Stimulated activated naive CD4-positive, alpha-beta T cell (primary cell): ENCODE measurements around the gene ELAPOR1.
"Not testable (repeated sequence)": the region's sequence is repeated elsewhere in the genome, so short reads cannot be mapped to it uniquely, and the experiment has no call there.

Source experiments
- DNase-seq, 6 experiments: peaks; one replicate each; lab custom pipeline; 2025; lab: John Stamatoyannopoulos, UW

ELAPOR1 gene

DNA sequence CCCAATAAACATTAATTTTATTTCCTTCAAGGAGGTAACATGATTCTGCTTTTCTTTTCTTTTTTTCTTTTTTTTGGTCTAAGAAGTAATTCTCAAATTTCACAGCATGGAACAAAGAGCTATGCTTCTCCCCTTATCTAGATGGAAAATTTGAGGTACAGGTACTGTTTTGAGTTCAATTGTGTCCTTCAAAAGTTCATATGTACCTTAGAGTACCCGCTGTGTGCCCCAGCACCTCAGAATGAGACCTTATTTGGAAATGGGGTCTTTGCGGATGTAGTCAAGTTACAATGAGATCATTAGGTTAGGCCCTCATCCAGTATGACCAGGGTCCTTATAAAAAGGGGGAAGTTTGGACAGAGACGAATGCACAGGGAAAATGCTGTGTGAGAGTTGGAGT lies 22.0 kb downstream of the ELAPOR1 start:
- no peak for DNase-seq

DNA sequence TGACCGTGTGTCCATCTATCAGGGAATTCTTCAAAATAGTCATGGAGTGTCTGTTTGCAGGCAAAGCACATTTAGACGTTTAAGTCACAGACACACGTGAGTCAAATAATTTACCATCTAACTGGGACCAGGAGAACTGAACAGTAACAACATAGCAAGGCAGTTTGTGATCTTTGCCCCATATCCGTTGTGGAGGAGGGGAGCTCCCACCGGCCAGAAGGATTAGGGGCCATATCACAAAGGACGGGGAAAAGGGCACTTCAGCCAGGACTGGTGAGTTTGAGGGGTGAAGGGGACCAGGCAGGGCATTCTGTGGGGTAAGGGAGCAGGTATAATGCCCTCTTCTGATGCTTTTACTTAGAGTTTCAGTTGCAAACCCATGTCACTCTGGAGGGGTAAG lies 22.9 kb downstream of the ELAPOR1 start:
- no peak for DNase-seq

DNA sequence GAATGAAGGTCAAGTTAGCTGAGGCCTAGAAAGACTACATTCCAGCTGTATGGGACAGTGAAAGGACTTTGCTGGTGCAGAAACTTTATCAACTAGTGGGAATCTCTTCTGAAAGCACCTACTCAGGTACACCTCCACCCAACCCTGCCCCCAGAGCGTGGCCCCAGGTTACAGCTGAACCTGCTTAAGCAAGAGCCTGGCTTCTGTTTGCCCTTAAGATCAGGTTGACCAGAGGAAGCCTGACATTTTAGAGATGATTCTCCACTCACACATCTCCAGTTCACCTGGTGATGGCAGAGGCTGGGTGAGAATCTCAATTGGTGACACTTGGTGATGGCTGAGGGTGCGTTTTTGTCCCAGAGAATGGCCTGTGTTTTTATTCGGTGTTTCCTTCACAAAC lies 24.0 kb downstream of the ELAPOR1 start:
- DNase-seq: no peak

DNA sequence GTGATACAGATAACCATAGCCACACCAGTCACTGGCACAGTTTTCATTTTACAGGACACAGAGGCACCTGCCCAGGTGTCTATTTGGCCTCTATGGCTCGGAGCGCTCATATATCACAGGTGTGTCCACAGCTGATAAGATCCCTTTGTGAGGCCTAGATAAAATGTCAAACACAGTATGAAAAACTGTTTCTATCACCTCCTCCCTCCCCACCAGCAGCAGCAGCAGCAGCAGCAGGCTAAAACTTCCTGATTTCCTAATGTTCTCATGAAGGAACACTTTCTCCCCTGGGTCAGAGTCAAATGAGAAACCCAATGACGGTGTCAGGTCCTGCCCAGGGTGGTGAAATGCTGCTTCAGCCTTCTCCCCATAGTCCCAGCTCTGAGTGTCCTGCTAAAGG lies 24.4 kb downstream of the ELAPOR1 start:
- no peak for DNase-seq

DNA sequence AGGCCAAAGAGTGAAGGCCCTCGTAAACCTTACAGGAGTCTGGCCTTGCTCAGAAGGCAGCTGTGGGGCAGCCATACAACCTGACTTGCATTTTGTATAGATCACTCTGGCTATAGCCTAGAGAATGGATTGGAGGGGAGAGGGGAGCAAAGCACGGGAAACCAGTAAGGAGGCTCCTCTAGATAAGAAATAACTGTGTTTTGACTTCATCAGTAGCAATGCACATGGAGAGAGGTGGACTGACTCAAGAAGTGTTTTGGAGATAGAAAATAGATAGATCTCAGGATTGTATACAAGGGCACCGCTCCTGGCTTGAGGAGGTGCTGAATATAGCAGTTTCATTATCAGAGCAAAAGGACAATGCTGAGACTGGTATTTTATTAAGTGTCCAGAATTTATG lies 26.5 kb downstream of the ELAPOR1 start:
- DNase-seq: no peak

DNA sequence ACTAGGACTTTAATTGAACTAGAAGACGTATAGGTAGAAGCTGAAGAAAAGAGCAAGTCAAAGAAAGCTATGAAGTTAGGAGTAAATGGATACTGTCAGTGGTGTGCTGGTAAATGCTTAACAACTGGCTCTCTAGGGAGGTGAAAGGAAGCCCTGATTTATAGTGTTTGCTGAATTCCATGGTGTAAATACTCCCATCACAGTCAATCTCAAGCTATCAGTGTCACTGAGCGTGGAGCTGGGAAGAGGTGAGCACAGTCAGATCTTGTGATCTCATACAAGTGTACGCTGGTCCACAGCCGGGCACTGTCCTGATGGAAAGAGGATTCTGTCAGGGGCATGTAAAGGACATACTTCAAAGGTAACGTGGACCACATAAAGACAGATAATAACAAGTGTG lies 28.3 kb downstream of the ELAPOR1 start:
- no peak for DNase-seq

DNA sequence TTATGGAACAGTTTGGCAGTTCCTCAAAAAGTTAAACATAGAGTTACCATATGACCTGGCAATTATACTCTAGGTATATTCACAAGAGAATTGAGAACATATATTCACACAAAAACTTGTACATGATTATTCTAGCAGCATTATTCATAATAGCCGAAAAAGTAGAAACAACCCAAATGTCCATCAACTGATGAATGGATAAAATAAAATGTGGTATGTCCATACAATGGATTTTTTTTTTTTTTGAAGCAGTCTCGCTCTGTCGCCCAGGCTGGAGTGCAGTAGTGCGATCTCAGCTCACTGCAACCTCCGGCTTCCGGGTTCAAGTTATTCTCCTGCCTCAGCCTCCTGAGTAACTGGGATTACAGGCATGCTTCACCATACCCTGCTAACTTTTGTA lies 28.8 kb downstream of the ELAPOR1 start:
- not testable (repeated sequence) for DNase-seq

DNA sequence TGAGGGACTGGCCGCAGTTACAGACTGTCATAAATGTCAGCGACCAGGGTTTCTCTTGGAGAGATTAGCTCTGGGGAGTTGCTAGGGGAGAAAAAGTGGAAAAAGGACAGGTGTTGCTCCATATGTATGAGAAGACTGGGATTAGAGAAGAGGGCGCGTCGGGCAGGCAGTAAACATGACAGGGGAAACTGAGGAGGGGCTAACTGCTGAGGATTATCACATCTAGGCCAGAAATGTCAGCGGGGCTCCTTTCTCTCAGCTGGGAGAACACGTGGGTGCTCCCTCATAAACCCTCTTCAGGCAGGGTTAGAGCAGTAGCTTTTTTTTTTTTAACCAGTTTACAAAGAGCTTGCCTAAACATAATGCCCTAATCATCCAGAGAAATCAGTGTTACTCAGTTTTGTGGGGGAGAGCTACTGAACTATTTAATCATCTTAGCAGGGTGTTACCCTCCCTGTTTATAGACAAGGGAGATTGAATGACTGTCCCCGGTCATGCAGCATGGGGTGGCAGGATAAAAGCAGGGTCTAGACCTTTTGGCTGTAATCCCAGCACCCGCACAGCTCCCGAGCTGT lies 35.2 kb downstream of the ELAPOR1 start:
- no peak for DNase-seq

DNA sequence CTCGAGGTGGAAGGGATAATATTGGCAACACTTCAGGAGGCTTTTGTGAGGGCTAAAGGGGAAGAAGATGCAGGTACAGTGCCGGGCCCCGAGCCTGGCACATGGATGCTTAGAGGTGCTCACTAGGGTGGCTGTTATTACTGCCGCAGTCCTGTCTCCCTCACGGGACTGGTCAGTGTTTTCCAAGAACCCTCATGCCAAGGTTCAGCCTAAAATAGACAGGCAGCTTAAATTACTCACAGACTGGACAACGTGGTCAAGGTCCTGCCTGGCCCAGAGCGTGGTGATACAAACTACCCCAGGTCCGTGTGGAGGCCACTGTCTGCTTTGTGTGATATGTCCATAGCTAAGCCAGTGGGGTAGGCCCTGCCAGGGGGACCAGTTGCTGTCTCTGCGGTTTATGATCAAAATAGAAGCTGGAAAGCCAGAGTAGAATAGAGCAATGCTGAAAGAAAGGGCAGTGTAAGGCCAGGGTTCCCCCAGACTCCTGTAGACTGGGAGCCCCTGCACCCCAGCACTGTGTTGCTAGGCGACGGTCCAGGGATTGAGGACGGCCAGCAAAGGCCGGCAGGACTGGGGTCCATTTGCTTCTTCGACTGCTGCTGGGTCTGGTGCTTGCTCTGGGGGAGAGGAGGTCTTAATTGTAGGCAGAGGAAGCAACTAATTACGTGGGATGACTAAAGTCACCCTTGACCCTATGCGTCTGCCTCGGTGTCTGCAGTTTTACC lies 36.1 kb downstream of the ELAPOR1 start:
- DNase-seq: no peak

DNA sequence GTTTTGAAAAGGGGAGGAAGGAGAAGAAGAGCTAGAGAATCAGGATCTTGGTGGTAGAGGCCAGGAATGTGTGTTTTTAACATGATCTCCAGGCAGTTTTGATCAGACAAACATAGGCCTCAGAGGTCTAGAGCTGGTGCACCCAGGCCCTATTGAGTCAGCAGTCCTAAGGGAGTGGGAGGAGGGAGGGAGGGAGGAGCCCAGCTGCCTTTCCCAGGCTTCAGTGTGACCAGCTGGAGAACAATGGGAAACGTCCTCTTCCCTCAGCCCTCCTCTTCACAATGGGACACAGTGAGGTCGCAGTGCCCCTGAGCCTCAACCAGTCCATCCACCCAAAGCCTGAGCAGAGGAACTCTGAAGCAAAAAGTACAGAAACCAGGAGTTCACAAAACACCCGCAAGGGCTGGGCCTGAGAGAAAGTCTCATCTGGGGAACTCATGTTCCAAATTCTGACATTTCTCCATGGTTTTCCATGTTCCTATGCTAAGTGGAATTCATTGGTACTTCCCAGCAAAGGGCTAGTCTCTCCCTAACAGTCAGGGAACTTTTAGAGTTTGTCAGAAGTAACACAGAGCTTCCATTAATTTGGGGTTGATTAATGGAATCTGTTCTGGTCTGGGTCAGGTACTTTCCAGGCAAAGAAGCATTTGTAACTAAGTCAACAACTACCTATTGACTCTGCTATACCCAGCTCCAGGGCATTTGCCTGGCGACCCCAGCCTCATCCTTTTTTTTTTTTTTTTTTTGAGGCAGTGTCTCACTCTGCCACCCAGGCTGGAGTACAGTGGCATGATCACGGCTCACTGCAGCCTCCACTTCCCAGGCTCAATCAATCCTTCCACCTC lies 37.5 kb downstream of the ELAPOR1 start:
- no peak for DNase-seq

DNA sequence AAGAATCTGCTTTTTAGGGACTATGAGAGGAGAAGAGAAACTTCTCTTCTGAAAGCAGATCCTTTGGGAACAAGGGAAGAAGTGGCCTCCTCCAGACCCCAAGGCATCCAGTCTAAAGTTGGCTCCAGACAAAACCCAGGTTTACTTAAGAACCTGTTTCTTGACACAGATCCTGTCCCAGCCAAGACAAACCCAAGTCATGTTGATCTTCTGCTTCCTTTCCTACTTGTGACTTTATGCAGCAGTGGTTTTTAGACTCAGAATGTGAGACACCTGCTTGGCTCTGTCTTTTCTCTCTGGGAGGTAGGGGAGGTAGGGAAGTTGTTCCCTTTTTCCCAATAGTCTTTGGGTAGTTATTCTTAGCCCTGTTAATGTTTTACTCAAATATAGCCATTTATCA lies 38.3 kb downstream of the ELAPOR1 start:
- no peak for DNase-seq

DNA sequence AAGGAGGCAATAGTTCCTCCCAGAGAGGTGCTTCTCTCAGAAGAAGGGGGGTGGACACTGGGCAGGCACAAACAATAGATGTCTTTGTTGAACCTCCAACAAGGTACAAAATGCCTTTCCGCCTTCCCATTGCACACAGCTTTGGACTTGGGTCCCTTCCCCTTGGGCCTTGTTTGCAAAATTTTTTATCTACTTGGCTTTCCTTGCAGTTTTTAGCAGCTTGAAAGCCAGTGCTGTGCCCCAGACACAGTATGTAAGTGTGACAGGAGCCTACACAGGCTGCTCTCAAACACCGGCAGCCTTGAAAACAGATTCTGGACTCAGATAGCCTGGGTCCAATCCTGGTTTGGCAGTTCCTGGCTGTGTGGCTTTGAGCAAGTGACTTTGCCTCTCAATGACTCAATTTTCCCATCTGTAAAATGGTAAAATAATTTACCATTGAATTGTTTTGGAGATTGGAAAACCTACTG lies 43.0 kb downstream of the ELAPOR1 start:
- no peak for DNase-seq

DNA sequence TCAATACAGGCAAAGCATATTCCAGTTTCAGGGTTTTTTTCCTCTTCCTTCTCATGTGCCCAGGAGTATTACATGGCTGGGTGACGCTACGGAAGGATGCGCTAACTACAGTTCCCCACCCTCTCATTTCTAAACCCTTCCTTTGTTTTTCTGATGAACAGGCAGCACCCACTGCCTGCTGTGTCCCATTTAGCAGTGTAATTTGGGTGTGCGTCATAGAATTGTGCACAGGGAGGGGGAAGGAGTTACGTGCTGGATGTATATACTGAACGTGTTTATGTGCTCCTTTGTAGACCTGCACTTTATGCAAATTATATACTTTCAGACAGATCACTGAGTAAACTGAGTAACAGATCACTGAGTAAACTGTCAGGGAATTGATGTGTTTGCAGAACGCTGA lies 44.5 kb downstream of the ELAPOR1 start:
- no peak for DNase-seq

DNA sequence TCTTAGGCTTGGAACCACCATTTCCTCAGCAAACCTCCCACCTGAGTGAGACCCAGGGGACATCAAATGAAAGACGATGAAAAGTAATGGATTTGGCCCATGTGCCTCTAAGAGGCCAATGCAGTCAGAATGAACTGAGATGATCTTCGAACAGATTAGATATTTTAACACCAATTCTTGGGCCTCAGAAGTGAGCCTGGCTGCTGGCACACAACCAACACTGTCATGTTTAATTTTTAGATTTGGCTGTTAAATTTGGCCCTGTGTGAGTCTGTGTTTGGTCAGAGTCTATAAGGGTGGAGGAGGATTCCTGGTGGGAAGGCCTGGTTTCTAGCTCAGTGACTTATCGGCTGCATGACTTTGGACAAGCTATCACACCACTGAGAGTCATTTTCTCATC lies 45.4 kb downstream of the ELAPOR1 start:
- DNase-seq: no peak

DNA sequence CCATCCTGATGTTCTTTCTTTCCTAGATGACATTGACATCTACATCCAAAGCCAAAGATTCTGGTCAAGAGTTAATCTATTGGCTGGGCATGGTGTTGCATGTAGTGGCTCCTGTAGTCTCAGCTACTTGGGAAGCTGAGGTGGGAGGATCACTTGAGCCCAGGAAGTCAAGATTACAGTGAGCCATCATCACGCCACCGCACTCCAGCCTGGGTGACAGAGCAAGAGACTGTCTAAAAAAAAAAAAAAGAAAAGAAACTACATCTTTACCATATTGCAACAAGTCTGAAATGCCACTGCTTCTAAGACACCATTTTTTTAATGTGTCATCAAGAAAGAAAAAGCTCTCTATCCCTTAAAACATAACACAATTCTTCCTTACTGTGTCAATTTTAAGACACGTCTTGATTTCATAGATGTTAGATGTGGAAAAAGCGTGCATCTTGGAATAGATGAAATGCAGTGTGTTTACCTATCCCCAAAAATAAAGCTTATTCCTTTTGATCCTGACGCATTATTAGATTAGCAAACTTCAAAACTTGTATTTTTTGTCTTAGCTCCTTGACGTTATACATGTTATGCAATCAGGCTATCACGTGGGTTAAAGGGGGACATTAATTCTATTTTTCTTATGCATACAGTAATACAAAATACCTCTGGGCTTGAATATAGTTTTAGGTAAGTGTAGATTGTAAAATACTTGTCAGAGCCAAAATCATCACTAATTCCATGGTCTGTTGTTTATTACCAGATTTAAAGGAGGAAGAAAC lies 46.3 kb downstream of the ELAPOR1 start:
- no peak for DNase-seq

DNA sequence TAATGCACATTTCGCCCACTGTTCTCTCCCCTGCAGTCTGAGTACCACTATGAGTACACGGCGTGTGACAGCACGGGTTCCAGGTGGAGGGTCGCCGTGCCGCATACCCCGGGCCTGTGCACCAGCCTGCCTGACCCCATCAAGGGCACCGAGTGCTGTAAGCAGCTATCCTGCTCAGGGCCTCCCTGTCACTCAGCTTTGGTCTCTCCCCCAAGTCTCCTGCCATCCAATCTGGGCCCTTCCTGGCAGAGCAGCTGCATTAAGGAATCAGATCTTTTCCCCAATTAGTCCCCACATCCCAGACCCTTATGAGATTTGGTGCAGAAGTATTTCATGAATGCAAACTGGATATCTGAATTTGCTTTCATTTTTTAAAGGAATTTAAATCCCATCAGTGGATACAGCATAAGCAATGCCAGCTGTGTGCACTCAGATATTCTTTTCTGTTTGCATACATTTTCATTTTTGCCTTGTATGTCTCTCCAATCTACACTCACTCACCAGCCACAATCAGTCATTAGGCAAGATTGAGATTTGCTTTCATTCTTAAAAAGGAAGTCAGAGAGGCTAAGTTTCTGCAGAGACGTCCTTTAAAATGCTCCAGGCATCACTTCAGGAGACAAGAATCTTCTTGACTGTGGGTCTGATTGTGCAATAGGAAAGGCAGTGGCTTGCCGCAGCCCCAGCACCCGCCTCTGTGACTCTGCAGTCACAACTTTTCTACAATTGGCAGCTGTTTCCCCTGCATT lies 48.1 kb downstream of the ELAPOR1 start:
- DNase-seq: peak in 3 of 6 experiments; percentile 3 to 7 (median 4)

DNA sequence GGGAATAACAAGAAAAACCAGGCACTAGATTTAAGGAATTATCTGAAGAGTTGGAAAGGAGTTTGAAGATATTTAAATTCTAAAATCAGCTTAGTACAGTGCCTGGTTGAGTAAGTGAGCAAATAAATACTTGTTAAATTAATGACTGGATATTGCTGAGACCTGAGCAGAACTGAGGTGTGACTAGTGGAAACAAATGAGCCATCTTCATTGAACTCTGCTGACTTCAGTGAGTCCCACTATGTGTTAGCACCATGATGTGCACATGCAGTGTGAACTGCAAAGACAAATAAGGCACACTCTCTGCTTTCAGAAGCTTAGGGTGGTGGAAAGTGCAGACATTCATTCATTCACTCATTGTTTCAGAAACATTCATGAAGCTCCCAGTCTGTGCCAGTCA lies 48.7 kb downstream of the ELAPOR1 start:
- DNase-seq: no peak

DNA sequence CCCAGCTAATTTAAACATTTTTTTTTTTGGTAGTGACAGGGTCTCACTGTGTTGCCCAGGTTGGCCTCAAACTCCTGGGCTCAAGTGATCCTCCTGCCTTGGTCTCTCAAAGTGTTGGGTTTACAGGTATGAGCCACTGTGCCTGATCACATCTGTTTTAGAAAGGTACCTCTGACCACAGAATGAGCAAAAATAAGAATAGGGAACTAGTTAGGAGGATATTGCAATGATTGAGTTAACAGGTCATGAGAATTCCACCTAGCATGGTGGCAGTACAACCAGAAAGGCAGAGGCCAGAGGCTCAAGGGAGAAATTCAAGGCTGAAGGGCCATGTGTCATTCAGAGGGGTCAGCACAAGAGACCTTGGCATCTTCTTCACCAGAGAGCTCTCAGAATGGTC lies 49.6 kb downstream of the ELAPOR1 start:
- DNase-seq: no peak
